Mesenchymal stem cell (in vitro differentiated cells and primary cell): ENCODE data around the gene FOSL1.

ENCODE experiments used
- DNase-seq: peaks from one replicate; pipeline ENCODE4 v3.0.0-alpha.2; 2013
- H2AFZ ChIP-seq: one replicate; pipeline ENCODE4 v1.6.1; 2013; ENCODE audit warnings: low read depth, mild to moderate bottlenecking, control low read depth, inconsistent platforms, low read length, moderate library complexity
- H2AK5ac ChIP-seq: 2 replicates; pipeline ENCODE4 v1.6.1; 2013; ENCODE audit warnings: low read length, moderate library complexity, mild to moderate bottlenecking, inconsistent platforms; ENCODE audit not compliant: severe bottlenecking
- H2BK120ac ChIP-seq: one replicate; pipeline ENCODE4 v1.6.1; 2013; ENCODE audit warnings: low read depth, mild to moderate bottlenecking, inconsistent platforms, low read length, moderate library complexity
- H2BK12ac ChIP-seq, 2 experiments: one replicate each; pipeline ENCODE4 v1.6.1; 2013; ENCODE audit warnings: inconsistent platforms in 2 of 2, low read length in 2 of 2, mild to moderate bottlenecking in 2 of 2, moderate library complexity in 2 of 2, control low read depth in 1 of 2
- H2BK15ac ChIP-seq: one replicate; pipeline ENCODE4 v1.6.1; 2013; ENCODE audit warnings: mild to moderate bottlenecking, low read depth, inconsistent platforms; ENCODE audit not compliant: poor library complexity, severe bottlenecking
- H2BK5ac ChIP-seq: 2 replicates; pipeline ENCODE4 v1.6.1; 2013; ENCODE audit warnings: low read depth, mild to moderate bottlenecking, low read length, control low read depth, inconsistent platforms; ENCODE audit not compliant: poor library complexity, severe bottlenecking
- H3K14ac ChIP-seq, 2 experiments: one replicate each; pipeline ENCODE4 v1.6.1; 2013; ENCODE audit warnings: inconsistent platforms in 2 of 2, low read length in 2 of 2, control low read depth in 1 of 2, mild to moderate bottlenecking in 1 of 2, moderate library complexity in 1 of 2
- H3K18ac ChIP-seq, 2 experiments: one replicate each; pipeline ENCODE4 v1.6.1; 2013; ENCODE audit warnings: inconsistent platforms in 2 of 2, low read length in 2 of 2, control low read depth in 1 of 2, low read depth in 1 of 2, mild to moderate bottlenecking in 1 of 2
- H3K23ac ChIP-seq, 2 experiments: one replicate each; pipeline ENCODE4 v1.6.1; 2013; ENCODE audit warnings: inconsistent platforms in 2 of 2, low read length in 2 of 2, mild to moderate bottlenecking in 2 of 2, moderate library complexity in 2 of 2, control low read depth in 1 of 2
- H3K27ac ChIP-seq: 2 replicates; pipeline ENCODE4 v1.5.1; 2013; ENCODE audit warnings: mild to moderate bottlenecking, moderate library complexity, low read length, control low read depth, inconsistent platforms; ENCODE audit not compliant: poor library complexity, severe bottlenecking
- H3K27me3 ChIP-seq, 2 experiments: 2 replicates each; pipeline versions ENCODE4 v1.6.1 to v1.7.0; 2013; ENCODE audit warnings: low read length in 2 of 2, mild to moderate bottlenecking in 2 of 2, moderate library complexity in 2 of 2, control low read depth in 1 of 2, inconsistent platforms in 1 of 2; ENCODE audit not compliant: control insufficient read depth in 1 of 2, insufficient read depth in 1 of 2
- H3K36me3 ChIP-seq, 2 experiments: 2 replicates each; pipeline versions ENCODE4 v1.6.1 to v1.7.0; 2013; ENCODE audit warnings: low read length in 2 of 2, control low read depth in 1 of 2, inconsistent platforms in 1 of 2, low read depth in 1 of 2, mild to moderate bottlenecking in 1 of 2; ENCODE audit not compliant: insufficient read depth in 2 of 2, control insufficient read depth in 1 of 2
- H3K4ac ChIP-seq, 2 experiments: one replicate each; pipeline ENCODE4 v1.6.1; 2013; ENCODE audit warnings: inconsistent platforms in 2 of 2, low read length in 2 of 2, mild to moderate bottlenecking in 2 of 2, moderate library complexity in 2 of 2, control low read depth in 1 of 2, low read depth in 1 of 2
- H3K4me1 ChIP-seq: 2 replicates; pipeline ENCODE4 v1.6.1; 2013; ENCODE audit warnings: low read depth, low read length, control low read depth; ENCODE audit not compliant: control insufficient read depth, insufficient read depth
- H3K4me2 ChIP-seq: 2 replicates; pipeline ENCODE4 v1.6.1; 2013; ENCODE audit warnings: low read length, mild to moderate bottlenecking, inconsistent platforms; ENCODE audit not compliant: poor library complexity, severe bottlenecking
- H3K4me3 ChIP-seq, 2 experiments: 2 replicates each; pipeline versions ENCODE4 v1.5.1 to v1.7.0; 2013; ENCODE audit warnings: low read length in 2 of 2, mild to moderate bottlenecking in 2 of 2, control low read depth in 1 of 2, low read depth in 1 of 2; ENCODE audit not compliant: insufficient read depth in 1 of 2
- H3K79me1 ChIP-seq: replicated peaks from 2 replicates; pipeline ENCODE4 v1.6.1; 2013; ENCODE audit warnings: mild to moderate bottlenecking, control low read depth, low read length, inconsistent platforms; ENCODE audit not compliant: poor library complexity, severe bottlenecking
- H3K9ac ChIP-seq: 2 replicates; pipeline ENCODE4 v1.7.0; 2013; ENCODE audit warnings: mild to moderate bottlenecking, low read length, moderate library complexity
- H3K9me3 ChIP-seq: 2 replicates; pipeline ENCODE4 v1.7.0; 2013; ENCODE audit warnings: mild to moderate bottlenecking, low read length; ENCODE audit not compliant: control insufficient read depth
- H4K8ac ChIP-seq: one replicate; pipeline ENCODE4 v1.6.1; 2013; ENCODE audit warnings: inconsistent platforms, mild to moderate bottlenecking, low read length, moderate library complexity
- H4K91ac ChIP-seq: one replicate; pipeline ENCODE4 v1.6.1; 2013; ENCODE audit warnings: mild to moderate bottlenecking, low read length, inconsistent platforms
- WGBS: methylation state at CpG from one replicate; pipeline ENCODE4 v1.1.7; 2013; ENCODE audit warnings: mixed read lengths; 5-methylcytosine and 5-hydroxymethylcytosine counted together

FOSL1 gene

GRCh38 chr11:65842144-65842543, 58.0 kb downstream of the FOSL1 start:
- Histone ChIP-seq H4K8ac (no peak overlapping the region), H3K27me3 (no peaks in the 10 kb centered on the region), H2BK120ac (no peak overlapping the region), H2AK5ac (no peak overlapping the region), H4K91ac (no peak overlapping the region), H3K27ac (no peak overlapping the region), H3K4ac (no peak overlapping the region), H2BK12ac (no peak overlapping the region), H3K18ac (no peak overlapping the region), H3K4me3 (no peak overlapping the region), H3K36me3 (no peaks in the 10 kb centered on the region), H3K9ac (no peak overlapping the region), H3K4me2 (no peak overlapping the region), H2BK5ac (no peak overlapping the region), H3K23ac (no peak overlapping the region), H3K4me1 (no peaks in the 10 kb centered on the region), H3K79me1 (no peaks in the 10 kb centered on the region), H3K14ac (no peak overlapping the region), H2BK15ac (no peak overlapping the region), H3K9me3 (no peaks in the 10 kb centered on the region), H2AFZ (no peak overlapping the region)
- 90% methylated on average over 4 of the region's 4 CpGs for WGBS
- DNase-seq: no peak
